AG04450 (cell line): ENCODE results near the gene TRPC4AP. TPM values are rescaled to one million over a fixed set of nuclear protein-coding genes. Genes with fewer than 3 reads are reported as not detected.
A peak's percentile ranks its signal among the peaks of the same experiment; 100 is the strongest.

Source experiments
- CTCF ChIA-PET: fragments of 300-600, 350-600 bp; formaldehyde crosslinking; extraction: SDS; loops from one replicate; lab custom pipeline; 2022; ENCODE audit warnings: antibody characterized with exemption, inconsistent platforms; lab: Charles Lee
- POLR2A ChIA-PET: fragments of 350-600 bp; formaldehyde crosslinking; extraction: SDS; loops from one replicate; lab custom pipeline; 2021; ENCODE audit warnings: antibody characterized with exemption, inconsistent platforms; lab: Yijun Ruan, JAX
- DNase-seq: peaks from one replicate; pipeline ENCODE4 v3.0.0-alpha.2; 2011; ENCODE audit warnings: low read depth, low spot score
- H3K27ac ChIP-seq: one replicate; pipeline ENCODE4 v1.5.1; 2012; ENCODE audit warnings: low read depth, low read length, control low read depth
- H3K27me3 ChIP-seq: one replicate; pipeline ENCODE4 v1.6.0; 2012; ENCODE audit warnings: low read length; ENCODE audit not compliant: control insufficient read depth, insufficient read depth
- H3K4me3 ChIP-seq: 2 replicates; pipeline ENCODE4 v1.5.1; 2011; ENCODE audit warnings: mild to moderate bottlenecking, low read depth, low read length, control low read depth
- H3K9me3 ChIP-seq: 2 replicates; pipeline ENCODE4 v1.5.1; 2012; ENCODE audit warnings: low read length; ENCODE audit not compliant: control insufficient read depth, insufficient read depth
- polyA plus RNA-seq: library from polyadenylated mRNA; depleted of rRNA; stranded (reverse); fragments of >200 nt; gene quantifications from 2 replicates; pipeline ENCODE4 v1.2.3, GENCODE V29; 2011
- TF ChIP-seq, protein P1 (sequence below): IDR thresholded peaks from 2 replicates; pipeline ENCODE4 v1.5.1; 2011; ENCODE audit warnings: low read depth, low read length, control low read depth, inconsistent platforms

TRPC4AP gene
- polyA plus RNA-seq, 1 experiment: 85.4 TPM

DNA sequence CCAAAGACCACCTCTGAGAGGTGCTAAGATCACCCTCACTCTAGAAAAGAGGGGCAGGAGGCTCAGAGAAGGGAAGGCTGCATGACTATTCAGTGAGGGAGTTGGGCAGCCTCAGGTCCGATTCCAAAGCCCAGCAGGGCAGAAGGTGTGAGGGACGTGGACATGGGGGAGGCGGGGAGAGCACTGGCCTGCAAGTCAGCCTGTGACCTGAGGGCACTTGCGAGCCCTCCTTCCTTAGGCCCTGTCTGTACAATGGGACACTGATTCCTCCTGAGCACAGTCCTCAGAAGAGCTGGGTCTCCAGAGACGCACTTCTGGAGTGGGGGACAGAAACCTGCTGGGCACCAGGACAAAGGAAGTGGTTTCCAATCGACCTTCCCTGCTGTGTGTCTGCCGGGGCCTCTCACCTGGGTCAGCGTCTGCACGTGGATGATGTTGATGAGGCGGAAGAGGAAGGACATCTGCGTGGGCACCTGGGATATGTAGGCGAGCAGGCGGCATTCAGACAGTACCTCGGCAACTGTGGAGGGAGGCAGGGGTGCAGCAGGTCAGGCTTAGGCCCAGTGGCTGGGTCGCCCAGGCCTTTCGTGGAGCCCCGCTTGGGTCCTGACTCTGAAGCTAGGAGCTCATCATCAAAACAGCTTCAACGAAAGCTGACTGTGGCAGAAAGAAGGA lies 88.4 kb downstream of the TRPC4AP start:
- no peak overlapping the region for H3K27ac ChIP-seq
- ChIA-PET POLR2A (interaction anchor here (0.6 kb wide), 1 partner anchor 81 kb away, joined by 3 read pairs; no protein-coding TSS in a partner anchor), CTCF (no interaction called here)
- DNase-seq: no peak
- no peak overlapping the region for H3K4me3 ChIP-seq
- no peaks in the 10 kb centered on the region for H3K27me3 ChIP-seq
- no peaks in the 10 kb centered on the region; the same call in 1 of the 2 replicates for H3K9me3 ChIP-seq
- TF ChIP-seq, protein P1, sequence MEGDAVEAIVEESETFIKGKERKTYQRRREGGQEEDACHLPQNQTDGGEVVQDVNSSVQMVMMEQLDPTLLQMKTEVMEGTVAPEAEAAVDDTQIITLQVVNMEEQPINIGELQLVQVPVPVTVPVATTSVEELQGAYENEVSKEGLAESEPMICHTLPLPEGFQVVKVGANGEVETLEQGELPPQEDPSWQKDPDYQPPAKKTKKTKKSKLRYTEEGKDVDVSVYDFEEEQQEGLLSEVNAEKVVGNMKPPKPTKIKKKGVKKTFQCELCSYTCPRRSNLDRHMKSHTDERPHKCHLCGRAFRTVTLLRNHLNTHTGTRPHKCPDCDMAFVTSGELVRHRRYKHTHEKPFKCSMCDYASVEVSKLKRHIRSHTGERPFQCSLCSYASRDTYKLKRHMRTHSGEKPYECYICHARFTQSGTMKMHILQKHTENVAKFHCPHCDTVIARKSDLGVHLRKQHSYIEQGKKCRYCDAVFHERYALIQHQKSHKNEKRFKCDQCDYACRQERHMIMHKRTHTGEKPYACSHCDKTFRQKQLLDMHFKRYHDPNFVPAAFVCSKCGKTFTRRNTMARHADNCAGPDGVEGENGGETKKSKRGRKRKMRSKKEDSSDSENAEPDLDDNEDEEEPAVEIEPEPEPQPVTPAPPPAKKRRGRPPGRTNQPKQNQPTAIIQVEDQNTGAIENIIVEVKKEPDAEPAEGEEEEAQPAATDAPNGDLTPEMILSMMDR: no peak

DNA sequence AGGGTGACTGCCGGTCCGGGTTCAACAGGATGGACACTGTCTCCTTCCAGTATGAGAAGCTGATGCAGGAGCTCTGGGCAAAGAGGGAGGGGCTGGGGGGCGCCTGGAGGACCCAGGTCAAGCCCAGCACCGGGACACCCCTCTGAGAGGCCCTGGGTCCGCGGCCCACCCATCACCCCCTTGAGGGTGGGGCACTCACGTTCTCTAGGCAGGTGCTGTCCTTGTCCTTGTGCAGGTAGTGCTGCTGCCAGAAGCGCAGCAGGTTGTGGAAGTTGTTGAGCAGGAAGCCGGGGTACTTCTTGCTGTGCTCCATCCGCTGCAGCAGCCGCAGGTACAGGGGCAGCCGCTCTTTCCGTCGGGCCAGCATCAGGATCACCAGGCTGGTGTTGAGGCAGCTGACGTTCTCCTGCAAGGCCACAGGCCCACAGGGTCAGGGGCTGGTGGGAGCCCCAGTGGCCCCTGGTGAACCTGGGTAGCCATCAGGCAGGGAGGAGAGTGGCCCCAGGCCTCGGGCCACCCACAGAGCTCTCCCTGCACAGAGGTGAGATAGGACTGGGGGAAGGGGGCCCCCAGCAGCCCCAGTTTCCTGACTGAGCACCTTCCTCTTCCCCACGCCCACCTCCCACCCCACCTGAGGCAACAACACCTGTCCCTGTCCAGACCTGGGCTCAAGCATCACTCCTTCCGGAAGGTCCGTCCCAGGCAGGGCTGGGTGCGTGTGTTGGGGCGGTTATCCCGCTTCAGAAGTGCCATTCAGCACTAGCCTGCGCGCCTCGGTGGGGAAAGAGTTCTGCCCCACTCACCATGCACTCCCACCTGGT lies 89.2 kb downstream of the TRPC4AP start:
- ChIA-PET CTCF (interaction anchor here (2.6 kb wide), 1 partner anchor 129 kb away, joined by 17 read pairs; no protein-coding TSS in a partner anchor), POLR2A (interaction anchor here (0.6 kb wide), 1 partner anchor 260 kb away, joined by 7 read pairs; no protein-coding TSS in a partner anchor)
- no peak for DNase-seq
- Histone ChIP-seq H3K27me3 (no peaks in the 10 kb centered on the region), H3K4me3 (no peak overlapping the region), H3K9me3 (no peaks in the 10 kb centered on the region; the same call in 1 of the 2 replicates), H3K27ac (no peak overlapping the region)
- TF ChIP-seq, protein P1: no peak

DNA sequence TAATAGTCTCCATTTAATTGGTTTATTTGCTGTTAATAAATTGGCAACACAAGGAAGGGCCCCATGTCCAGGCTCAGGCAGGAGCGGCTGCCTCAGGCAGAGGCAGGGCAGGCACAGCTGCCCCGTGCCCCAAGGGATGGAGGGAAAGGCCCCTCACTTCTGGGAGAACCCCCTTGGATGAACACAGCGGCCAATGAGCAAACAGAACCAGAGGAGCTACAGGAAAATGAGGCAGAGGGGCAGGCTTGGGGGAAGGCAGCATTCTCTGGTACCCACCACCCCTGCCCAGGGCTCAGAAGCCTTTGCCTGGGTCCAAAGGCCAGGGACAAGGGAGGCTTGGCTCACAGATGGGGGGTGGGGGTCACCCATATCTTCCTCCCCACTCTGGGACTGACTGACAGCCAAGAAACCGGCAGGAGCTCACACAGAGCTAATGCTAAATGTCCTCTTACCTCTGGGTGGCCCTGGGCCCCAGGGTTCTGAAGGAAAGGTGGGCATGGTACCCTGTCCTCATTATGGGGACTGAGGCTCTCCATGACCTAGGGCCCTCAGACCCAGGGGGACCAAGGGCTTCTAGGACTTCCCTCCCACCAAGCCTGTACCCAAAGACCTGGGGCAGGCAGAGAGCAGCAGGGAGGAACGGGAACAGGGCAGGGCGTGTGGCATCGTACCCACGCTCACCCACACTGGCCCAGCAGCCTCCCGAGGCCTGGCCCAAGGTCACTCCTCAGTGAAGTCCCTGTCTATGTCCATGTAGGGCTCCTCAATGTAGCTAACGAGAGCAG lies 90.0 kb downstream of the TRPC4AP start:
- H3K27me3 ChIP-seq: no peaks in the 10 kb centered on the region
- ChIA-PET POLR2A (interaction anchor here (0.6 kb wide), 1 partner anchor 261 kb away, joined by 7 read pairs; no protein-coding TSS in a partner anchor), CTCF (interaction anchor here (0.7 to 2.6 kb wide), 2 partner anchors 128 to 167 kb away, joined by 3 to 17 read pairs; no protein-coding TSS in a partner anchor)
- no peak for DNase-seq
- no peak overlapping the region for H3K27ac ChIP-seq
- TF ChIP-seq, protein P1: no peak
- H3K4me3 ChIP-seq: no peak overlapping the region
- H3K9me3 ChIP-seq: no peaks in the 10 kb centered on the region; the same call in 1 of the 2 replicates

DNA sequence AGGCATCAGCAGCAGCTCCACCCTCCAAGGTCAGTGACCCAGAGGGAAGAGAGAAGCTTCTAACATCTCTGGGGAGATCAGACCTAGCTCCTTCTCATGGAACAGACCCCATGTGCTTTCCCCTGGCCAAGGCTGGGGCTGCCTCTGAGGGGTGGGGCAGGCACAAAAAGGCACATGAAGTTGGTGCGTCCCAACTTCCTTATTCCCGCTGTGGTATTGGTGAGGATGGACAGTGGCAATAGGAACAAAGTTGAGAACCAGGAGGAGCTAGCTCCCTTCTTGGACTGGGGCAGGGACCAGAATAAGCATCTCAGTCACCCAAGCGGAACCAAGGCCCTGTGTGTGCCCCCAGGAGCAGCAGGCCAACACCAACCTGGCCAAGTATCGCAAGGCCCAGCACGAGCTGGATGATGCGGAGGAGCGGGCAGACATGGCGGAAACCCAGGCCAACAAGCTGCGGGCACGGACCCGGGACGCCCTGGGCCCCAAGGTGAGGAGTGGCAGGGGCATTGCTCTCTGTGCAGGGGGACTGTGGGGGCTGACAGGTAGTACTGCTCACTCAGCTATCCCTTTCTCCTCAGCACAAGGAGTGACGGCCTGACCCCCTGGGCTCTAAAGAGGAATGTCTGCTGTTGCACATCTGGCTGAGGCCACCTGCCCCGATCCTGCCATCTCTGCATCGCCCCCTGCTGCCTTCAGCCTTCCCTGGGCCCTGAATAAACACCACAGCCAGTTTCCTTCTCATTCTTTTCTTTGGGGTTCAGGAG lies 90.8 kb downstream of the TRPC4AP start:
- Histone ChIP-seq H3K27me3 (no peaks in the 10 kb centered on the region), H3K27ac (no peak overlapping the region), H3K4me3 (no peak overlapping the region), H3K9me3 (no peaks in the 10 kb centered on the region; the same call in 1 of the 2 replicates)
- POLR2A ChIA-PET: no interaction called here
- CTCF ChIA-PET: interaction anchor here (1.3 to 2.6 kb wide), 2 partner anchors 13 to 127 kb away, joined by 4 to 17 read pairs; no protein-coding TSS in a partner anchor
- DNase-seq: no peak
- TF ChIP-seq, protein P1: peak; percentile 41; the same call in 1 of the 2 replicates
